ENCODE measurements around the gene ARHGEF7.

The ARHGEF7 gene

DNA sequence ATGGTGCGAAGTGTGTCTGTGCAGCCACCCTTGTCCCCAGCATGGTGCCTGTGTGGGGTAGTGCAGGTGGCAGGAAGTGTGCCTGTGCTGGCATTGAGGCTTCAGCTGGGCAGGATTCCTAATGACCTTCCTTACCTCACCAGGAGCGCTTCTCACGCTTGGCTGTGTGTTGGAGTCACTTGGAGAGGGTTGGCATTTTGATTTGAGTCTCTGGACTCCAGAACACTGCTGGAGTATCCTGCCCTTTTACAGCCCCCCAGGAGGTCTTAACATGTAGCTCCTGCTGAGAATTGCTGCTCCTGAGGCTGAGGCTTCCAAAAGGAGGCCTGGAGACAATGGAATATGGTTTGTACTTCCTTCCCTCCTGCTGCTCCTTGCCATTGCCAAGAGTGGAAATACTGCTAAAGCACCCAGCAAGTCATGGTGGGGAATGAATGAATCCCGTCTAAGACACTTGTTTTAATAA, 87.1 kb downstream of the ARHGEF7 start:
- no peak for DNase-seq

DNA sequence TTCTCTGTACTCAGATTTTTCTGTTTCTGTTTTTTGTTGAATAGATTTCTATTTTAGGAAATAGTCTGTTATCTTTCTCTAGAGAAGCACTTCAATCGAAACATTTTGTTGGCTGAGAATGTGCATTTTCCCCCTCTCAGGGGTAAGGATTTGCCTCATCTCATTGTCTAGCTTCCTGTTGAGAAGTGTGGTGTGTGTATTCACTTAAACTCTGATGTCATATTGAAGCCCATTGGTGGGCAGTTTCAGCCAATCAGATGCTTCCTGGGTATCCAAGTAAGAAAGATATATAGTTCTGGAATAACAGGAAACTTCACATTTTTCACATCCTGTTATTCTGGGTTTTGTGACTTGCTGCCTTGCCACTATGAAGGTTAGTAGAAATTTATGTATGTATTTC, 87.6 kb downstream of the ARHGEF7 start:
- no peak for DNase-seq

GRCh38 chr13:111203736-111204389, 88.8 kb downstream of the ARHGEF7 start:
- DNase-seq, result no peak

GRCh38 chr13:111204438-111205177, 89.5 kb downstream of the ARHGEF7 start:
- DNase-seq, result no peak

- no peak for DNase-seq
These were observed 91.0 kb downstream of the ARHGEF7 start for GRCh38 chr13:111206148-111206547.

GRCh38 chr13:111209613-111210012, 94.5 kb downstream of the ARHGEF7 start:
- DNase-seq, result no peak

DNA sequence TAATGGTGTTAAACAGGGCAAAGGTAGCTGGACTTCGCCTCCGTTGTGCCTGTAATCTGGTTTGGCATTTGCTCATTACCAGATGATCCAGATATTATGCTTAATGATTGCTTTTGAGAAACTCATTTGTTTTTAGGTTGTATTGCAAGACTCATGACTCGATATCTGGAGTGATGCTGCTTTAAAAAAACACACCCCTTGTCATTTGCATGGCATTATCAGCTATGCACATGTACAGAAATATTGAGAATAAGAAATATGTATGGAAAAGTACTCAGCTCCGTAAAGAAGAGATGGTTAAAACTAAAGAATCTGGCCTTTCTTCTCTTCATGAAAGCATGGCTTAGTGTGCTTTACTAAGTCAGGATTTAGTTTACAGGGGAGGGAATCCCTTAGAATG, 95.0 kb downstream of the ARHGEF7 start:
- DNase-seq, result no peak

GRCh38 chr13:111210544-111211469, 95.7 kb downstream of the ARHGEF7 start:
- no peak for DNase-seq

DNA sequence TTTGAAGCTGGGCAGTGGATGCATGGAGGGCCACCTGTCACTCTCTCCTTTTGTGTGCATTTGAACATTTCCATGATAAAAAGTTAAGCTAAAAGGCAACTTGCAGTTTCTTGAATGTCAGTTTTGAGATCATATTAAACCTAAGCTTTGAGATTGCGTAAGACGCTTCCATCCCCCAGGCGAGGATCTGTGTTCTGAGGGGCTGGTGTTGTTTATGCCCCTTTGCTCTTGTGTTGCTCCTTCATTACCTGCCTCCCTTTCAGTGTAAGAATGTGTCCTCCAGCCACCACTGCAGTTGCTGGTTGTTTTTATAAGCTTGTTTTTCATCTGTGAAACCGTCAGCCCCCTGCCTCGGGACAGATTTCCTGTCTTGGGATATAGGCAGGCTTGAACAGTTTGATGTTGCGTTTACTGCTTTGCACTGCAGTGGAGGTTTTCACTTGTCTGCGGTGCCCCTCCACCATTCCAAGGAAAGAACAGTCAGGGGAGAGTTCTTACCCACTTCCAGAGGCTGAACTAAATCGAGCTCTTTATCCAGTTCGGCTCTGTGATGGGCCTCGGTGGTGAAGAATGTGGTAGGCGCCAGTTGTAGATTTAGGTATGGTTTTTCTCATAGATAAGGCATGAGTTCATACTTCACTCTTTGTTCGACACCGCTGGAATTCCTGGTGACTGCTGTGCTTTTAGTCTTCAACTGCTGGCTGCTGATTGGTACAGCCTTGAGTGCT, 96.8 kb downstream of the ARHGEF7 start:
- no peak for DNase-seq

DNA sequence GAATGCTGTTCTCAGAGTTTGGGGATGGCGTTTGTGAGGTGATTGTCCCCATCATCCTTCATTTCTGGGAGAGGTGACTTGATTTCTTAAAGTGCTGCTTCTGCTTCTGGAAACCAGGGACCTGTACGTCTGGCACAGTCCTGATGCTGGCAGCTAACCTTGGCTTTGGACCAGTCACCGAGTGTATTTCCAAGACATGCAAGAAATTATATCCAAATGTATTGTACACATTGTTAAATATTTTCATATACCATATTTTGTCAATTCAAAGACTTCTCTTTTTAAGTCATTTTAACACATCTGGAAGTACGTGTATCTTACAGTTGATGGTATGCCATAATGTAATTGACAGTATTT, 97.4 kb downstream of the ARHGEF7 start:
- no peak for DNase-seq

GRCh38 chr13:111213964-111214726, 99.0 kb downstream of the ARHGEF7 start:
- DNase-seq, result no peak

DNA sequence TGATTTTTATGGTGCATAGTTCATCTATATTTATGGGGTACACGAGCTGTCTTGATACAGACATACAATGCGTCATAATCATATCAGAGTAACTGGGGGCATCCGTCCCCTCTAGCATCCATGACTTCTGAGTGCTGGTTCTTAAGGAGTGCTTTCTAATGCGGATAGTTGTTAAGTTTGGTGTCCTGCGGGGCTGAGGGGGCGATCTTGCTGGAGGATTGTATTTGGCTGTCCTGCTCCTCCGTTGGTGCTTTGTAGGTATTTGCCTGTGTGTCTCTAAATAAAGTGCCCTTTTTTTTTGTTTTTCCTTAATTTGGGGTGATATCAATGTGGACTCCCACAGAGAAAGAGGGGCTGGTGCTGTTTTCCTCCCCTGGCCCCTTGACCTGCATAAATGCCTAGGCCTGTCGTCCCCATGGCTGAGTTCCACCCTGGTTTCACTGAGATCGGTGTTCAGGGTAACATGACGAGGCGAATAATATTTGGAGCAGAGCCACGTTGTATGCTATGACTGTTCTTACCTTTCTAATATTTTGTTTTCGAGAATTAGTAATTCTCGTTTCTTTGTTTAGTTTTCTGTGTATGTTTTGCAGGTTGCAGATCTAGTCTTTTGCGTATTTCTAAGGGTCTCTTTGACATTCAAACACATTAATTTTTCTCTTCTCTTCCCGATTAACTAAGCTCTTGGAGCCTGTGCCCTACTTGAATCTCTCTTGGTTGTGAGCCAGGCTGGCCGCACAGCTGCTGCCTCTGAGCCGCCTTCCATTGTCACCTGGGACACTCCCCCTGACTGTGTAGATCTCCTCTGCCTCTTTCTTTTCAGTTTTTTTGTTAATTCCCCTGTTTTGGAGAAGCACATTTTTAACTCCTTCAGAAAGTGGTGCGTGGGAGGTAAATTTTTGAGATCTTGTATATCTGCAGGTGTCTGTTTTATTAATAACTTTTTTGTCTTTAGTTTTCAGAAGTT, 100.3 kb downstream of the ARHGEF7 start:
- no peak for DNase-seq

DNA sequence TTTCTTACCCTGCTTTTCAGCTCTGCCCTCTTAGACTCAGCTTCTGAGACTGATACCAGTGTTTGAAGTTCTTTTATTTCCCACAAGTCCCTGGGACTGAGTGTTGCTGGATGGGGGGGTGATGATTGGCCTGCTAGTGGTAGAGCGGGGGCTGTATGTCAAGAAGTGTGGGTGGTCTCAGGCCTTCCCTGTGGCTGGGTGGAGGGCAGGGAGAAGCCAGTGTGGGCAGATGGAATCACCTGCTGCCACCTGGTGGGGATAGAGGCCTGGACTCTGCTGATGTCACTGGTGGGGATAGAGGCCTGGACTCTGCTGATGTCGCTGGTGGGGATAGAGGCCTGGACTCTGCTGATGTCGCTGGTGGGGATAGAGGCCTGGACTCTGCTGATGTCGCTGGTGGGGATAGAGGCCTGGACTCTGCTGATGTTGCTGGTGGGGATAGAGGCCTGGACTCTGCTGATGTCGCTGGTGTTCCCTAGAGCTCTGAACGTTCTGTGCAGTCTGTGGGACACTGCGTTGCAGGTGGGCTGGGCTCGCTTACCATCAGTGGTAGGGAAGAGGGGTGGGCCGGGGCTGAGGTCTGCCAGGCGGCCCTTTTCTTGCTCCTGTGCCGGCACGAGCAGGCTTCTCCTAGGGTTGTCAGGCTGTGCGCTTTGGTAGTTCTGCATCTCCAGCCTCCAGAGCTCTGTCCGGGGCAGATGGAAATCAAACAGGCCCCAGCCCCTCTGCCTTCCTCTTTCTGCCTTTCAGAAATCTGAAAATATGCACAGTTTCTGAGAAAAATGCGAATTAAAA, 101.3 kb downstream of the ARHGEF7 start:
- peak; percentile 38 for DNase-seq

- DNase-seq, result no peak
These were observed 102.5 kb downstream of the ARHGEF7 start for GRCh38 chr13:111217641-111218040.

GRCh38 chr13:111219280-111219679, 104.2 kb downstream of the ARHGEF7 start:
- DNase-seq, result no peak

GRCh38 chr13:111219950-111220349, 104.8 kb downstream of the ARHGEF7 start:
- no peak for DNase-seq

DNA sequence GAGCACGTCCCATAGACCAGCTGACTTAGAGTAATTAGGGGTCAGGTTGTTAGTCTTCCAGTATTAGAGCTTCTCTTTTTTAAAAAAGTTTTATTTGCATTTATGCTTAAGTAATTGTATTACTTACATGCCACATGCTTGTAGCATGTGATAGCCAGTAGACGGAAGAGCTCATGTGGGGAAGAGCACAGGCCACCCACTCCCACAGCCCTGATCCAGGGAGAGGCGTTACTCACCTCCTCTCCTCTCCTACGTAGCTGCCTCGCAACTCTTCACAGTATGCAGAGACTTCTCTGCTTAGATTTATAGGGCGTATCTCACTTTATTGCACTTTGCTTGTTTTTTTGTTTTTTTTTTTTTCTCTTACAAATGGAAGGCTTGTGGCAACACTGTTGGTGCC, 110.1 kb downstream of the ARHGEF7 start:
- no peak for DNase-seq

DNA sequence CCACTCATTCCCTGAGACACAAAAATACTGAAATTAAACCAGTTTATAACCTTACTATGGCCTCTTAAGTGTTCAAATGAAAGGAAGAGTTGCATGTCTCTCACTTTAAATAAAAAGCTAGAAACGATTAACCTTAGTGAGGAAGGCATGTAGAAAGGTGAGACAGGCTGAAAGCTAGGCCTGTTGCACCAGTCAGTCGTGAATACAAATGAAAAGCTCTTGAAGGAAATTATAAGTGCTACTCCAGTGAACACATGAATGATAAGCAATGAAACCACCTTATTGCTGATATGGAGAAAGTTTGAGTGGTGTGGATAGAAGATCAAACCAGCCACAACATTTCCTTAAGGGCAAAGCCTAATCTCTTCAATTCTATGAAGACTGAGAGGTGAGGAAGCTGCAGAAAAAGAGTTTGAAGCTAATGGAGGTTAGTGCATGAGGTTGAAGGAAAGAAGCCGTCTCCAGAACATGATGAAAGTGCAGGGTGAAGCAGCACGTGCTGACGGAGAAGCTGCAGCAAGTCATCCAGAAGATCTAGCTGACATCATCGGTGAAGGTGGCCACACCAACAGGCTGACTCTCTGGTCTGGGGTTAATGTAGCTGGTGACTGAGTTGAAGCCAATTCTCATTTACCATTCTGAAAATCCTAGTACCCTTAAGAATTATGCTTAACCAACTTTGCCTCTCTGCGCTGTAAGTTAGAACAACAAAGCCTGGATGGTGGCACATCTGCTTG, 110.9 kb downstream of the ARHGEF7 start:
- DNase-seq, result no peak

- no peak for DNase-seq
These were observed 112.3 kb downstream of the ARHGEF7 start for GRCh38 chr13:111227405-111227804.

All from activated CD4-positive, alpha-beta T cell treated with anti-CD3 and anti-CD28 coated beads, Interleukin-2, amount 50 U/mL, for 4 hours (primary cell).